HG02943 (cell line): ENCODE results near the gene TNS3.
"Not testable (repeated sequence)": the region's sequence is repeated elsewhere in the genome, so short reads cannot be mapped to it uniquely, and the experiment has no call there.

Source experiments
- ATAC-seq: cut with Tn5 transposase; IDR thresholded peaks from one replicate; pipeline ENCODE4 v1.9.1; 2021; ENCODE audit warnings: mild to moderate bottlenecking, low read depth, moderate library complexity; ENCODE audit not compliant: unreplicated experiment

TNS3 gene

GRCh38 chr7:47544416-47544815 lies 37.5 kb downstream of the TNS3 start:
- no peak for ATAC-seq

GRCh38 chr7:47543714-47544113 lies 38.2 kb downstream of the TNS3 start:
- no peak for ATAC-seq

GRCh38 chr7:47543056-47543455 lies 38.9 kb downstream of the TNS3 start:
- ATAC-seq, result no peak

- no peak for ATAC-seq
These were observed 39.9 kb downstream of the TNS3 start for GRCh38 chr7:47542051-47542450.

GRCh38 chr7:47541485-47541884 lies 40.4 kb downstream of the TNS3 start:
- not testable (repeated sequence) for ATAC-seq

GRCh38 chr7:47540387-47541350 lies 41.2 kb downstream of the TNS3 start:
- ATAC-seq, result no peak

GRCh38 chr7:47540053-47540386 lies 41.9 kb downstream of the TNS3 start:
- no peak for ATAC-seq

GRCh38 chr7:47539398-47540052 lies 42.4 kb downstream of the TNS3 start:
- no peak for ATAC-seq

- no peak for ATAC-seq
These were observed 43.0 kb downstream of the TNS3 start for GRCh38 chr7:47538846-47539311.

GRCh38 chr7:47537716-47538675 lies 43.9 kb downstream of the TNS3 start:
- ATAC-seq, result no peak

- no peak for ATAC-seq
These were observed 45.0 kb downstream of the TNS3 start for GRCh38 chr7:47536661-47537611.

- ATAC-seq, result no peak
These were observed 45.9 kb downstream of the TNS3 start for GRCh38 chr7:47535704-47536628.

- ATAC-seq, result no peak
These were observed 46.7 kb downstream of the TNS3 start for GRCh38 chr7:47535035-47535703.

GRCh38 chr7:47534322-47535034 lies 47.4 kb downstream of the TNS3 start:
- ATAC-seq, result no peak

GRCh38 chr7:47531584-47532492 lies 50.1 kb downstream of the TNS3 start:
- ATAC-seq, result no peak

- ATAC-seq, result no peak
These were observed 51.9 kb downstream of the TNS3 start for GRCh38 chr7:47529826-47530555.
